Mesenchymal stem cell (in vitro differentiated cells and primary cell): Measurements from ENCODE around the gene ALDH5A1. TPM values are rescaled to one million over a fixed set of nuclear protein-coding genes. Genes with fewer than 3 reads are reported as not detected.

ENCODE experiments used
- DNase-seq: peaks from one replicate; pipeline ENCODE4 v3.0.0-alpha.2; 2013
- H2AFZ ChIP-seq: one replicate; pipeline ENCODE4 v1.6.1; 2013; ENCODE audit warnings: low read depth, mild to moderate bottlenecking, control low read depth, inconsistent platforms, low read length, moderate library complexity
- H2AK5ac ChIP-seq: 2 replicates; pipeline ENCODE4 v1.6.1; 2013; ENCODE audit warnings: low read length, moderate library complexity, mild to moderate bottlenecking, inconsistent platforms; ENCODE audit not compliant: severe bottlenecking
- H2BK120ac ChIP-seq: one replicate; pipeline ENCODE4 v1.6.1; 2013; ENCODE audit warnings: low read depth, mild to moderate bottlenecking, inconsistent platforms, low read length, moderate library complexity
- H2BK12ac ChIP-seq, 2 experiments: one replicate each; pipeline ENCODE4 v1.6.1; 2013; ENCODE audit warnings: inconsistent platforms in 2 of 2, low read length in 2 of 2, mild to moderate bottlenecking in 2 of 2, moderate library complexity in 2 of 2, control low read depth in 1 of 2
- H2BK15ac ChIP-seq: one replicate; pipeline ENCODE4 v1.6.1; 2013; ENCODE audit warnings: mild to moderate bottlenecking, low read depth, inconsistent platforms; ENCODE audit not compliant: poor library complexity, severe bottlenecking
- H2BK5ac ChIP-seq: 2 replicates; pipeline ENCODE4 v1.6.1; 2013; ENCODE audit warnings: low read depth, mild to moderate bottlenecking, low read length, control low read depth, inconsistent platforms; ENCODE audit not compliant: poor library complexity, severe bottlenecking
- H3K14ac ChIP-seq, 2 experiments: one replicate each; pipeline ENCODE4 v1.6.1; 2013; ENCODE audit warnings: inconsistent platforms in 2 of 2, low read length in 2 of 2, control low read depth in 1 of 2, mild to moderate bottlenecking in 1 of 2, moderate library complexity in 1 of 2
- H3K18ac ChIP-seq, 2 experiments: one replicate each; pipeline ENCODE4 v1.6.1; 2013; ENCODE audit warnings: inconsistent platforms in 2 of 2, low read length in 2 of 2, control low read depth in 1 of 2, low read depth in 1 of 2, mild to moderate bottlenecking in 1 of 2
- H3K23ac ChIP-seq, 2 experiments: one replicate each; pipeline ENCODE4 v1.6.1; 2013; ENCODE audit warnings: inconsistent platforms in 2 of 2, low read length in 2 of 2, mild to moderate bottlenecking in 2 of 2, moderate library complexity in 2 of 2, control low read depth in 1 of 2
- H3K27ac ChIP-seq: 2 replicates; pipeline ENCODE4 v1.5.1; 2013; ENCODE audit warnings: mild to moderate bottlenecking, moderate library complexity, low read length, control low read depth, inconsistent platforms; ENCODE audit not compliant: poor library complexity, severe bottlenecking
- H3K27me3 ChIP-seq, 2 experiments: 2 replicates each; pipeline versions ENCODE4 v1.6.1 to v1.7.0; 2013; ENCODE audit warnings: low read length in 2 of 2, mild to moderate bottlenecking in 2 of 2, moderate library complexity in 2 of 2, control low read depth in 1 of 2, inconsistent platforms in 1 of 2; ENCODE audit not compliant: control insufficient read depth in 1 of 2, insufficient read depth in 1 of 2
- H3K36me3 ChIP-seq, 2 experiments: 2 replicates each; pipeline versions ENCODE4 v1.6.1 to v1.7.0; 2013; ENCODE audit warnings: low read length in 2 of 2, control low read depth in 1 of 2, inconsistent platforms in 1 of 2, low read depth in 1 of 2, mild to moderate bottlenecking in 1 of 2; ENCODE audit not compliant: insufficient read depth in 2 of 2, control insufficient read depth in 1 of 2
- H3K4ac ChIP-seq, 2 experiments: one replicate each; pipeline ENCODE4 v1.6.1; 2013; ENCODE audit warnings: inconsistent platforms in 2 of 2, low read length in 2 of 2, mild to moderate bottlenecking in 2 of 2, moderate library complexity in 2 of 2, control low read depth in 1 of 2, low read depth in 1 of 2
- H3K4me1 ChIP-seq: 2 replicates; pipeline ENCODE4 v1.6.1; 2013; ENCODE audit warnings: low read depth, low read length, control low read depth; ENCODE audit not compliant: control insufficient read depth, insufficient read depth
- H3K4me2 ChIP-seq: 2 replicates; pipeline ENCODE4 v1.6.1; 2013; ENCODE audit warnings: low read length, mild to moderate bottlenecking, inconsistent platforms; ENCODE audit not compliant: poor library complexity, severe bottlenecking
- H3K4me3 ChIP-seq, 2 experiments: 2 replicates each; pipeline versions ENCODE4 v1.5.1 to v1.7.0; 2013; ENCODE audit warnings: low read length in 2 of 2, mild to moderate bottlenecking in 2 of 2, control low read depth in 1 of 2, low read depth in 1 of 2; ENCODE audit not compliant: insufficient read depth in 1 of 2
- H3K79me1 ChIP-seq: replicated peaks from 2 replicates; pipeline ENCODE4 v1.6.1; 2013; ENCODE audit warnings: mild to moderate bottlenecking, control low read depth, low read length, inconsistent platforms; ENCODE audit not compliant: poor library complexity, severe bottlenecking
- H3K9ac ChIP-seq: 2 replicates; pipeline ENCODE4 v1.7.0; 2013; ENCODE audit warnings: mild to moderate bottlenecking, low read length, moderate library complexity
- H3K9me3 ChIP-seq: 2 replicates; pipeline ENCODE4 v1.7.0; 2013; ENCODE audit warnings: mild to moderate bottlenecking, low read length; ENCODE audit not compliant: control insufficient read depth
- H4K8ac ChIP-seq: one replicate; pipeline ENCODE4 v1.6.1; 2013; ENCODE audit warnings: inconsistent platforms, mild to moderate bottlenecking, low read length, moderate library complexity
- H4K91ac ChIP-seq: one replicate; pipeline ENCODE4 v1.6.1; 2013; ENCODE audit warnings: mild to moderate bottlenecking, low read length, inconsistent platforms
- WGBS: methylation state at CpG from one replicate; pipeline ENCODE4 v1.1.7; 2013; ENCODE audit warnings: mixed read lengths; 5-methylcytosine and 5-hydroxymethylcytosine counted together
- polyA plus RNA-seq, 2 experiments: library from polyadenylated mRNA; stranded (reverse); fragments of 200-250 nt; gene quantifications; one replicate each; pipeline ENCODE4 v1.2.3, GENCODE V29; 2013

Gene ALDH5A1
- polyA plus RNA-seq (2013, experiment 1 of 2), result 0.93 TPM
- 0.81 TPM for polyA plus RNA-seq (2013, experiment 2 of 2)

GRCh38 chr6:24494821-24495795, at the start of gene ALDH5A1:
Gene ALDH5A1, plus strand, starts transcription at chr6:24494969. Its CDS starts 28 bp downstream, at chr6:24494997.
- H3K4me1 ChIP-seq, result peaks cover 7% of the 10 kb centered on the region
- H4K8ac ChIP-seq, result peak within 1 kb of the TSS; percentile 67
- H2BK120ac ChIP-seq, result no peak within 1 kb of the TSS
- peak within 1 kb of the TSS; percentile 66 to 76 for H3K4me3 ChIP-seq
- peaks cover 3 to 33% of the 10 kb centered on the region in 2 experiments for H3K27me3 ChIP-seq
- H3K36me3 ChIP-seq, result no peaks in the 10 kb centered on the region
- peak within 1 kb of the TSS in 1 of 2 experiments; percentile 64 for H3K23ac ChIP-seq
- no peak within 1 kb of the TSS for H3K27ac ChIP-seq
- peak within 1 kb of the TSS; percentile 86 for H2BK15ac ChIP-seq
- WGBS, result 1% methylated on average over 87 of the region's 93 CpGs
- no peak within 1 kb of the TSS for H3K4ac ChIP-seq
- peak; percentile 50 for DNase-seq
- no peak within 1 kb of the TSS for H2BK12ac ChIP-seq
- no peak within 1 kb of the TSS for H4K91ac ChIP-seq
- H2AK5ac ChIP-seq, result no peak within 1 kb of the TSS
- H3K79me1 ChIP-seq, result no peaks in the 10 kb centered on the region
- no peaks in the 10 kb centered on the region for H3K9me3 ChIP-seq
- H3K9ac ChIP-seq, result peak within 1 kb of the TSS; percentile 66
- H2BK5ac ChIP-seq, result no peak within 1 kb of the TSS
- H3K4me2 ChIP-seq, result peak within 1 kb of the TSS; percentile 97
- H3K14ac ChIP-seq, result peak within 1 kb of the TSS in 1 of 2 experiments; percentile 55
- H2AFZ ChIP-seq, result peak within 1 kb of the TSS; percentile 89
- peak within 1 kb of the TSS; percentile 4 to 22 for H3K18ac ChIP-seq

GRCh38 chr6:24445704-24446103, 49.1 kb upstream of the ALDH5A1 start:
- Histone ChIP-seq H3K23ac (no peak overlapping the region), H3K27me3 (peaks cover 0 to 3% of the 10 kb centered on the region in 2 experiments), H3K18ac (no peak overlapping the region), H3K9ac (no peak overlapping the region), H3K4me2 (no peak overlapping the region), H2BK5ac (no peak overlapping the region), H3K9me3 (no peaks in the 10 kb centered on the region), H4K91ac (no peak overlapping the region), H3K27ac (no peak overlapping the region), H3K4me3 (no peak overlapping the region), H2AFZ (no peak overlapping the region), H3K14ac (no peak overlapping the region), H3K79me1 (no peaks in the 10 kb centered on the region), H2BK12ac (no peak overlapping the region), H3K4ac (no peak overlapping the region), H2BK15ac (no peak overlapping the region), H2BK120ac (no peak overlapping the region), H4K8ac (no peak overlapping the region), H2AK5ac (no peak overlapping the region), H3K36me3 (no peaks in the 10 kb centered on the region), H3K4me1 (no peaks in the 10 kb centered on the region)
- DNase-seq, result no peak
- WGBS, result 78% methylated on average over 2 of the region's 4 CpGs

GRCh38 chr6:24446670-24447069, 48.1 kb upstream of the ALDH5A1 start:
- WGBS, result 85% methylated on average over 4 of the region's 7 CpGs
- H2BK15ac ChIP-seq, result no peak overlapping the region

GRCh38 chr6:24448396-24448795, 46.4 kb upstream of the ALDH5A1 start:
- Histone ChIP-seq H3K4ac (no peak overlapping the region), H3K4me1 (no peaks in the 10 kb centered on the region), H3K18ac (no peak overlapping the region), H2AFZ (no peak overlapping the region), H3K36me3 (no peaks in the 10 kb centered on the region), H3K79me1 (no peaks in the 10 kb centered on the region), H2AK5ac (no peak overlapping the region), H4K91ac (no peak overlapping the region), H2BK120ac (no peak overlapping the region), H3K4me3 (no peak overlapping the region), H4K8ac (no peak overlapping the region), H3K27me3 (peaks cover 0 to 3% of the 10 kb centered on the region in 2 experiments), H3K9me3 (no peaks in the 10 kb centered on the region), H3K27ac (no peak overlapping the region), H2BK15ac (no peak overlapping the region), H2BK12ac (no peak overlapping the region), H3K23ac (no peak overlapping the region), H2BK5ac (no peak overlapping the region), H3K14ac (no peak overlapping the region), H3K9ac (no peak overlapping the region), H3K4me2 (no peak overlapping the region)
- no peak for DNase-seq
- WGBS, result 45% methylated on average over 3 of the region's 4 CpGs

More at GRCh38 chr6:24446670-24447069, 48.1 kb upstream of the ALDH5A1 start:
- Histone ChIP-seq H3K23ac (no peak overlapping the region), H3K9me3 (no peaks in the 10 kb centered on the region), H3K36me3 (no peaks in the 10 kb centered on the region), H2BK120ac (no peak overlapping the region), H3K14ac (no peak overlapping the region), H3K27ac (no peak overlapping the region), H2AFZ (no peak overlapping the region), H3K4me2 (no peak overlapping the region), H3K18ac (no peak overlapping the region), H3K4me3 (no peak overlapping the region), H2BK12ac (no peak overlapping the region), H3K9ac (no peak overlapping the region), H2BK5ac (no peak overlapping the region), H3K4ac (no peak overlapping the region), H3K27me3 (peaks cover 0 to 3% of the 10 kb centered on the region in 2 experiments), H4K91ac (no peak overlapping the region), H2AK5ac (no peak overlapping the region), H3K4me1 (no peaks in the 10 kb centered on the region), H4K8ac (no peak overlapping the region), H3K79me1 (no peaks in the 10 kb centered on the region)
- no peak for DNase-seq
